Stimulated activated CD4-positive, alpha-beta T cell treated with anti-CD3 and anti-CD28 coated beads, Interleukin-4, amount 100 ng/mL, for 4 hours (primary cell): ENCODE measurements around the gene HARBI1.

ENCODE experiments used
- DNase-seq, 2 experiments: peaks; one replicate each; pipeline ENCODE4 v3.0.0-alpha.2; 2020

The HARBI1 gene

DNA sequence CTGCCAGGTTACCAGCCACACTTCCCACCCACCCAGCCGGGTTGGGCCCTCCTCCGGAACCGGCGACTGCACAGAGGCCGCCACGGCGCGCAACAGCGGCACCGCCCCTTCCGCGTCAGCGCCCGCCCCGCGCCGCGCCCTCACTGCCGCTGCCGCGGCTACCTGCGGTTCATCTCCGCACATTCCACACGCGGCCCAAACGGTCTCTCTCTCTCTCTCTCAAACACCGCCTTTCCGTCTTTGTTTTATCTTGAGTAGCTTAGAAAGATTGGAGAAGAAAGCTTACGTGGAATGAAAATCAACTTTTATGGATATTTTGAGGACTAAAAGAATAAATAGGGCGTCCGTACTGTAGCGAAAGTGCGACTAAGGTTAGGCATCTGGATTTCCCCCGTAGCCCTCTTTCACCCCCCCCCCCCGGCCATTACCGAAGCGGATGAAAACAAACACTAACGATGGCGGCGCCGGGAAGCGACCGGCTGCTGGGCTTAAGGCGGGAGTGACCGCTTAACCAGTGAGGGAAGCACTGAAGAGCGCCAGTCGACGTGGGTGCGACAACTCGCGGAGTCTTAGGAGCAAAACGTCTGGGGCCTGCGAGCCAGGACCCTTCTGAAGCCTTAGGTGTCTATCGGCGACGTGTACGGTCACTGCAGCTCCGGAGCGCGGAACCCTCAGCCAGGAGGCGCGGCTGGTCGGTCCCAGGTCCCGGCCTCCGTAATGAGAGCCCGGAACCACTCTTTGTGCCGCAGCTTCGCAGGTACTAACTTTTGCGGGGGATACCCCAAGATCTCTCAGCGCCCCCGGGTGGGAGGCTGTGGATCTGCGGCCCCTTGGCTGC, at the start of gene HARBI1, which contains the start of gene ATG13:
HARBI1 (minus strand) TSS at position 94 of the 838 bp plus-strand sequence. CDS start 990 bp downstream, outside the sequence.
ATG13 (plus strand) TSS at position 420 of the 838 bp plus-strand sequence. CDS start 26,739 bp downstream, outside the sequence.
- DNase-seq, result peak; percentile 92

GRCh38 chr11:46666516-46666915, 49.5 kb upstream of the HARBI1 start:
- no peak for DNase-seq

- DNase-seq, result no peak
These were observed 48.3 kb upstream of the HARBI1 start for GRCh38 chr11:46665356-46665755.

GRCh38 chr11:46664612-46665011, 47.6 kb upstream of the HARBI1 start:
- no peak for DNase-seq

DNA sequence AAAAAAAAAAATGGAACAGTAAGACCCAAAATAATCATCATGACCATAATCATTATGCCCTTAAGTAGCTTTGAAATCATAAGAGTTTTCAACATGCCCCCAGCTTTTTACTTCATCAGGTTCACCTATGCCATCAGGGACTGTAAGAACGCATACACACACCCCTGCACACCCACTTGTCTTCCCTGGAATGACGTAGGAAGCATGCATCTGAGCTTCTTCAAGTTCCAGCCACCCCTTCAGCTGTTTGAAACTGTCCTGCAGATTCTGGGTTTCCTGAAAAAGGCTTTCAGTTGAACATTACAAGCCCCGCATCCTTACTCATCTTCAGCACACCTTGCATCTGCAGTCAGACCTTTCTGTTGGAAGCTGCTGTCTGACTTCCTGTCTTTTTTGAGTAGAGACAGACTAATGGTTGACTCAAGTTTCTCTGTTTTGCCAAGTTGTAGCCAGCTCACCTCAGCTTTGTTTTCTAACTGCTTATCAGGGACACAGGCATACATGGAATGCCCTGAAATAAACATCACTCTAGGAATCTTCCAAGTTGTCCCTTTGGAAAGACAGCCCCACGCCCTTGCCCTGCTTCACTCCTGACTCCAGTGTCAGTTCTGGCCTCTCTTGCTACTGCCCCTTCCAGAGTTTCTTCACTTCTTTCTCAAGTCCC, 46.4 kb upstream of the HARBI1 start:
- no peak for DNase-seq

GRCh38 chr11:46662366-46662765, 45.3 kb upstream of the HARBI1 start:
- DNase-seq, result no peak

GRCh38 chr11:46661836-46662235, 44.8 kb upstream of the HARBI1 start:
- no peak for DNase-seq

DNA sequence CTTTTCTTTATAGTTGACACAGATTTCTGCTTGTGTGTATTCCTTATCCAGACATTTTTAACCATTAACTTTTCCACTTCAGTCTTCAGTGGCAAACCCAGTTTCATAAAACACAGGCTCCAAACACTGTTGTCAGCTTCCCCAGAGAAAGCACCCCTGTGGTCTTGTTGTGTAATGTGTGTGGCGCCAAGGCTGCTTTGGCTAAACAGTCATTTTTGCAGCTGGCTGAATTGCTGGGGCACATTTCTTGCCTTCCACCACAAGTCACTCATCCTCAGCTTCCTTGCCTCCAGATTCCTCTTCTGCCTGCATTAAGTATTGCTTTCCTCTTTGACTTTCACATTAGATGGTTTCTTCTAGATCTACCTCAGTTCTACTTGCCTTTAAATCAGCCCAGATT, 42.9 kb upstream of the HARBI1 start:
- no peak for DNase-seq

- no peak for DNase-seq
These were observed 41.2 kb upstream of the HARBI1 start for GRCh38 chr11:46658259-46658658.

- DNase-seq, result no peak
These were observed 40.2 kb upstream of the HARBI1 start for GRCh38 chr11:46657186-46657585.

DNA sequence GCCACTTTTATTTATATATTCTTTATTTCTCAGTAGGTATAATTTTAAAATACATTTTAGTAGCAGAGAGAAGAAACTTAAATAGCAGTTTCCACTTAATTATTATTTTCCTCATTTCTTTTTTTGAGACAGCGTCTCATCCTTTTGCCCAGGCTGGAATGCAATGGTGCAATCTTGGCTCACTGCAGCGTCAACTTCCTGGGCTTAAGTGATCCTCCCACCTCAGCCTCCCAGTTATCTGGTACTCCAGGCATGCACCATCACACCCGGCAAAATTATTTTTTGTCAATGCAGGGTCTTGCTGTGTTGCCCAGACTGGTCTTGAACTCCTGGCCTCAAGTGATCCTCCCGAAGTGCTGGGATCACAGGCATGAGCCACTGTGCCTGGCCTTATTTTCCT, 38.6 kb upstream of the HARBI1 start:
- DNase-seq, result no peak

GRCh38 chr11:46649180-46649738, 32.2 kb upstream of the HARBI1 start:
- no peak for DNase-seq

GRCh38 chr11:46643986-46644385, 27.0 kb upstream of the HARBI1 start:
- no peak for DNase-seq

DNA sequence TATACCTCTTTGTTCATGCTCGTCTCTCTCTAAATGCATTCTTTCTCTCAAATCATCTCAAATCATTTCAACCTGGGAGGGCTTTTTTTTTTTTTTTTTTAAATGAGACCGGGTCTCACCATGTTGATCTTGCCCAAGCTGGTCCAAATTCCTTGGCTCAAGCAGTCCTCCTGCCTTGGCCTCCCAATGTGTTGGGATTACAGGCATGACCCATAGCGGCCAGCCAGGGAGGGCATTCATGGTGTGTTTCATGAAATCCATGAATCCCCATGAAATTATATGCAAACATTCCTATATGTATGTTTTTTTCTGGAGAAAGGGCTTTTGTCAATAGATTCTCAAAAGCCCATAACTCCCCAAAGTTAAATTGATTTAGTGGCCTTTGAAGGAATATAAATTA, 26.5 kb upstream of the HARBI1 start:
- DNase-seq, result no peak

DNA sequence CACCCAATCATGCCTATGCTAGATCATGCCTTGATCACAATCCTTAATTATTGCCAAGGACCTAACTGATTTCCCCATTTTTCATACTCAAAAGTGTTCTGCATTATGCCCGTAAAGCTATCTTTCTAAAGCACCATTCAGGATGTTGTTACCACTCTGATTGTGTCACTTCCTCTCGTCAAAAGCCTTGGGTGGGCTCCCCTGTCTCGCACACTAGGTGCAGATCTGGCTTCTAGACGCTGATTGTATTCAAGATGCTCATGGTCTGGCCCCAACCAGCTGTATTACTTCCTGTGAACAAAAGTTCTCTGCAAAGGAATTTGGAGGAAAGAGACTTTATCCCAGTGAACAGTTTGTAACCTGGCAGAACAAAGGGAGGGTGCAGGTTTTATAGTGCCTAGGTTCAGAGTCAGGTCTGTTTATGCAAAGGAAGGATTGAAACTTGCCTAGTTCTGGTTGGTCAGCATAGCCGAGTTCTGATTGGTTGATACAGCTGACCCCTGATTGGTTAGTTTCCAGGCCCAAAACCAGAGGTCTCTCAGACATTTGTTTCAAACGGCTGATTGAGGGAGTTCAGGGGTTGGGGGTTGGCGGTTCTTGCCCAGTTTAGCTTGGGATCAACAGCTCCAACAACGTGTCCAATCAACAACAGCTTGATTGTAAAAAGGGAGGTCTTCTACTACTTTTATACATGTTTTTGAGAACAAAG, 25.8 kb upstream of the HARBI1 start:
- DNase-seq, result no peak

GRCh38 chr11:46641639-46642038, 24.6 kb upstream of the HARBI1 start:
- no peak for DNase-seq

DNA sequence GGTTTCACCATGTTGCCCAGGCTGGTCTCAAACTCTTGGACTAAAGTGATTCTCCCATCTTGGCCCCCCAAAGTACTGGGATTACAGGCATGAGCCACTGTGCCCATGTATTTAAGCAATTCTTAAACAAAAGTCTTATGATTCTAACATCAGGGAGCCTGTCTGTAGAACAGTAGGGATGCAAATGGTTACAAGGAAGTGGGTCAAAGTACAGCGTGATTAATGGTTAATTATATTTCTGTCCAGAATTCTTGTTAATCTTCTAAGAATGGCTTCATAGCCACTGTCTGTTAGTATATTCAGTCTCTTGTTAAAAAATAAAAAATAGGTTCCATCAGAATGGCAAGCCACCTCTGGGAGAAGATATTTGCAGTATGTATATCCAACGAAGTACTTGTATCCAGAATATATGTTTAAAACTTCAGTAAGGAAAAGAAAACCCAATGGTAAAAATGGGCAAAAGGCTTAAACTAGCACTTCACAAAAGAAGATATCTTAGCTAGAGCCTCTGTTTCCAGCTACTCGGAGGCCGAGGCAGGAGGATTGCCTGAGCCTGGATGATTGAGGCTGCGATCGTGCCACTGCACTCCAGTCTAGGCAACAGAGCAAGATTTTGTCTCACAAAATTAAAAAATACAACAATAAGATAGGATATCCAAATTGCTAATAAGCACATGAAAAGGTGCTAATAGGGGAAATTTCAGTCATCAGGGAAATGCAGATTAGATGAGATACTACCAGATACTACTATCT, 23.2 kb upstream of the HARBI1 start:
- no peak for DNase-seq

DNA sequence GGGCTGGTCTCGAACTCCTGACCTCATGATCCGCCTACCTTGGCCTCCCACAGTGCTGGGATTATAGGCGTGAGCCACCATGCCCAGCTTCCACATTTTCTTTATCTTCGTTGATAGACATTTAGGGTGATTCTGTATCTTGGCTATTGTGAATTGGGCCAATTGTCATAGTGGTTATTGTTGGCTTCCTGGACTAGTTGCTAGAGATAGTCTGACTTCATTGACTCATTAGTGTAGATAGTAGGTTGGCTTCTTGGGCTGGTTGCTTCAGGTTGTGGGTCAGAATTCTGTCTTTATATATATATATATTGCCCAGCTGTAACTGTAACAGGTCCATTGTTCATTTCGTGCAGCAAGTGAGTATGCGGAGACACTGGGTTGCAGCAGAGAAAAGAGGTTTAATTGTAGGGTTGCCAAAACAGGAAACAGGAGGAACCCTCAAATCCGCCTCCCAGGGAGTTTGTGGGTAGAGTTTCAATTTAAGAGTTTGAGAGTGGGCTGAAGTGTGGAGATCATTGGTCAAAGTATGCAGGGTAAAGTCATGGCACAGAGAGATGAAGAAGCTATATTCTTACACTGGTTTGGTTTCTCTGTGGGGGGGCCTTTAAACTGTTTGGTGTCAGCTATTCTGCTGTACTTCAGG, 22.3 kb upstream of the HARBI1 start:
- DNase-seq, result no peak

GRCh38 chr11:46637546-46637945, 20.5 kb upstream of the HARBI1 start:
- DNase-seq, result no peak

- DNase-seq, result no peak
These were observed 18.6 kb upstream of the HARBI1 start for GRCh38 chr11:46635557-46636139.
